ENCODE data around the gene LSAMP.

- TF ChIP-seq POLR2A (IDR thresholded peaks at IDR 0.05; ENCODE audit: low read depth, low read length): no peak
- no peak for TF ChIP-seq POLR2AphosphoS5 (IDR thresholded peaks at IDR 0.05; ENCODE audit: low read depth, low read length)
- no peak for TF ChIP-seq TAF1 (IDR thresholded peaks at IDR 0.05; ENCODE audit: low read depth, low read length)
- TF ChIP-seq SPI1 (IDR thresholded peaks at IDR 0.05; ENCODE audit: low read depth, low read length): no peak
- TF ChIP-seq PAX5 (IDR thresholded peaks at IDR 0.05; ENCODE audit: insufficient read depth, low read length, severe bottlenecking): no peak
- no peak for TF ChIP-seq POU2F2 (IDR thresholded peaks at IDR 0.05; ENCODE audit: low read depth, low read length)
These were observed 55.0 kb downstream of the LSAMP start for GRCh38 chr3:116390318-116390717.

All from GM12891 (cell line).